Gastrocnemius medialis (tissue), 4 donors: ENCODE results near the gene INTS11. TPM values are rescaled to one million over a fixed set of nuclear protein-coding genes. Genes with fewer than 3 reads are reported as not detected.
A peak's percentile ranks its signal among the peaks of the same experiment; 100 is the strongest.

Source experiments
- ATAC-seq, 2 donors: fragments of 150-250 bp; one replicate each; pipeline ENCODE4 v1.9.1; 2016
- DNase-seq, 2 donors: peaks; one replicate each; pipeline ENCODE4 v3.0.0-alpha.2; 2019
- H3K27ac ChIP-seq, 4 donors: fragments of 200-600 bp; sonication (generic); 1 replicate in 1 of 4; 2 replicates in 3 of 4; pipeline ENCODE4 v1.5.1; 2016 to 2018; ENCODE audit warnings: mild to moderate bottlenecking in 2 of 4, moderate library complexity in 1 of 4
- H3K27me3 ChIP-seq, 3 donors: fragments of 200-600 bp; sonication (generic) in 2 of 3; 1 replicate in 1 of 3; 2 replicates in 2 of 3; pipeline versions ENCODE4 v1.5.1 to v1.6.0; 2016 to 2019; ENCODE audit warnings: mild to moderate bottlenecking in 1 of 3, moderate library complexity in 1 of 3
- H3K36me3 ChIP-seq, 2 donors: fragments of 200-600 bp; sonication (generic) in 1 of 2; one replicate each; pipeline ENCODE4 v1.5.1; 2017 to 2018
- H3K4me1 ChIP-seq, 2 donors: fragments of 200-600 bp; sonication (generic) in 1 of 2; one replicate each; pipeline ENCODE4 v1.5.1; 2016 to 2017; ENCODE audit warnings: mild to moderate bottlenecking in 2 of 2
- H3K4me3 ChIP-seq, 4 donors: fragments of 200-600 bp; sonication (generic) in 3 of 4; 1 replicate in 1 of 4; 2 replicates in 3 of 4; pipeline ENCODE4 v1.5.1; 2016 to 2019; ENCODE audit warnings: mild to moderate bottlenecking in 2 of 4
- H3K9me3 ChIP-seq, 3 donors: fragments of 200-600 bp; sonication (generic) in 2 of 3; 1 replicate in 1 of 3; 2 replicates in 2 of 3; pipeline ENCODE4 v1.5.1; 2016 to 2019
- CTCF ChIP-seq, 5 experiments: fragments of 450-650 bp in 3 of 5; fragments of 200-600 bp in 2 of 5; sonication (generic) in 2 of 5; IDR thresholded peaks in 4 of 5; conservative IDR thresholded peaks in 1 of 5; 1 replicate in 4 of 5; 2 replicates in 1 of 5; pipeline ENCODE4 v1.5.1; 2016 to 2019; ENCODE audit warnings: antibody characterized with exemption in 5 of 5, mild to moderate bottlenecking in 3 of 5, moderate library complexity in 3 of 5
- POLR2A ChIP-seq, 2 donors: fragments of 450-650 bp; IDR thresholded peaks; one replicate each; pipeline ENCODE4 v1.6.1; 2017; ENCODE audit warnings: antibody characterized with exemption in 2 of 2, mild to moderate bottlenecking in 2 of 2, moderate library complexity in 2 of 2
- in situ Hi-C, 4 donors: fragments of 200-750 bp; cut with MboI; loops; one replicate each; pipeline versions ENCODE4 v1.15.0 to v1.8.0; 2017; ENCODE audit warnings: low sequenced_read_pairs in 4 of 4
- intact Hi-C: fragments of 100-400 bp; cut with DNase I; formaldehyde crosslinking; loops from one replicate; pipeline ENCODE4 v1.15.1; 2023; ENCODE audit warnings: low total_unique reads
- total RNA-seq, 4 donors: library from RNA; depleted of rRNA; stranded (reverse); fragments of >200 nt; gene quantifications; one replicate each; pipeline versions ENCODE4 v1.1.0 to v1.2.3, GENCODE V29; 2016

Gene INTS11
- total RNA-seq, 4 donors from 2014 or later = 74.0 to 94.4 (median 84.7) TPM

GRCh38 chr1:1310109-1310385 lies 14.4 kb downstream of the INTS11 start:
- no peak for DNase-seq
- intact Hi-C loops (loop anchor here (10.0 kb wide), 1 partner anchor 355 kb away; the partner anchor contains the start of gene NOC2L), in situ Hi-C loops (no loop called here)
- no peak overlapping the region for H3K4me3 ChIP-seq
- ATAC-seq = no peak
- peaks cover 31 to 36% of the 10 kb centered on the region in 2 donors for H3K4me1 ChIP-seq
- peaks cover 0 to 38% of the 10 kb centered on the region in 2 donors for H3K36me3 ChIP-seq
- H3K27ac ChIP-seq = peak overlapping the region in 2 of 4 donors; percentile 88 to 100
- H3K27me3 ChIP-seq = no peaks in the 10 kb centered on the region
- no peak for TF ChIP-seq CTCF (IDR thresholded peaks at IDR 0.05 in 4 of 5, conservative IDR thresholded peaks at IDR 0.05 in 1 of 5)
- TF ChIP-seq POLR2A (IDR thresholded peaks at IDR 0.05) = no peak
- no peaks in the 10 kb centered on the region for H3K9me3 ChIP-seq

- ATAC-seq = no peak
- Histone ChIP-seq H3K27ac (peak overlapping the region; percentile 88 to 100 (median 96)), H3K27me3 (no peaks in the 10 kb centered on the region), H3K9me3 (no peaks in the 10 kb centered on the region), H3K36me3 (peaks cover 0 to 32% of the 10 kb centered on the region in 2 donors), H3K4me3 (peak overlapping the region; percentile 67 to 92 (median 70)), H3K4me1 (peaks cover 36 to 42% of the 10 kb centered on the region in 2 donors)
- in situ Hi-C loops = no loop called here
- intact Hi-C loops = loop anchor here (2.0 to 10.0 kb wide), 2 partner anchors 15 to 355 kb away; partner anchors contain the start of genes CPTP, INTS11 and NOC2L
- no peak for TF ChIP-seq CTCF (IDR thresholded peaks at IDR 0.05 in 4 of 5, conservative IDR thresholded peaks at IDR 0.05 in 1 of 5)
- no peak for TF ChIP-seq POLR2A (IDR thresholded peaks at IDR 0.05)
- DNase-seq = no peak
Measured at GRCh38 chr1:1309251-1310108, 15.0 kb downstream of the INTS11 start.

GRCh38 chr1:1308756-1309250 lies 15.7 kb downstream of the INTS11 start:
- Histone ChIP-seq H3K27me3 (no peaks in the 10 kb centered on the region), H3K27ac (peak overlapping the region; percentile 88 to 100 (median 96)), H3K4me3 (peak overlapping the region; percentile 67 to 92 (median 70)), H3K36me3 (peaks cover 0 to 25% of the 10 kb centered on the region in 2 donors), H3K9me3 (no peaks in the 10 kb centered on the region), H3K4me1 (peaks cover 38 to 49% of the 10 kb centered on the region in 2 donors)
- peak in 1 of 2 donors; percentile 3 for ATAC-seq
- intact Hi-C loops = loop anchor here (1.0 to 2.0 kb wide), 4 partner anchors 16 to 66 kb away; partner anchors contain the start of genes AURKAIP1, CPTP and INTS11
- in situ Hi-C loops = no loop called here
- TF ChIP-seq CTCF (IDR thresholded peaks at IDR 0.05 in 4 of 5, conservative IDR thresholded peaks at IDR 0.05 in 1 of 5) (no peak), POLR2A (IDR thresholded peaks at IDR 0.05) (peak in 1 of 2 donors; percentile 1)
- no peak for DNase-seq

GRCh38 chr1:1307923-1308755 lies 16.3 kb downstream of the INTS11 start, which contains the start of the genes ACAP3 and PUSL1:
Gene ACAP3, minus strand, starts transcription at chr1:1307930. Its CDS starts 115 bp downstream, at chr1:1307815.
Gene PUSL1, plus strand, starts transcription at chr1:1308597. Its CDS starts 47 bp downstream, at chr1:1308644.
- DNase-seq = peak; percentile 73 to 89
- Histone ChIP-seq H3K27me3 (no peaks in the 10 kb centered on the region), H3K4me3 (peak within 1 kb of the TSS; percentile 67 to 92 (median 75)), H3K9me3 (no peaks in the 10 kb centered on the region), H3K4me1 (peaks cover 38 to 50% of the 10 kb centered on the region in 2 donors), H3K27ac (peak within 1 kb of the TSS; percentile 88 to 100 (median 96)), H3K36me3 (peaks cover 0 to 19% of the 10 kb centered on the region in 2 donors)
- peak in 1 of 2 donors; percentile 47 for TF ChIP-seq POLR2A (IDR thresholded peaks at IDR 0.05)
- peak in 3 of 5 experiments; percentile 20 to 51 (median 30) for TF ChIP-seq CTCF (IDR thresholded peaks at IDR 0.05 in 4 of 5, conservative IDR thresholded peaks at IDR 0.05 in 1 of 5)
- in situ Hi-C loops (no loop called here), intact Hi-C loops (loop anchor here (1.0 to 2.0 kb wide), 5 partner anchors 17 to 67 kb away; partner anchors contain the start of genes AURKAIP1, CPTP, INTS11 and UBE2J2)
- ATAC-seq = peak; percentile 72 to 77
